Smooth muscle cell (in vitro differentiated cells): ENCODE data around the gene MILR1. TPM values are rescaled to one million over a fixed set of nuclear protein-coding genes. Genes with fewer than 3 reads are reported as not detected.

ENCODE experiments used
- DNase-seq: peaks from one replicate; lab custom pipeline; 2025; ENCODE audit not compliant: unreplicated experiment; lab: John Stamatoyannopoulos, UW
- H2AFZ ChIP-seq: fragments of 200-600 bp; sonication (generic); 2 replicates; pipeline ENCODE4 v1.6.0; 2016; ENCODE audit warnings: antibody characterized with exemption, low read depth, mild to moderate bottlenecking
- H3F3A ChIP-seq: fragments of 200-600 bp; sonication (generic); 2 replicates; pipeline ENCODE4 v1.6.0; 2017; ENCODE audit warnings: antibody characterized with exemption, low read depth
- H3K27ac ChIP-seq: fragments of 200-600 bp; sonication (generic); 2 replicates; pipeline ENCODE4 v1.5.1; 2016; ENCODE audit warnings: low read depth, mild to moderate bottlenecking
- H3K27me3 ChIP-seq: fragments of 200-600 bp; sonication (generic); 2 replicates; pipeline ENCODE4 v1.6.1; 2016; ENCODE audit warnings: low read depth, mild to moderate bottlenecking
- H3K36me3 ChIP-seq: fragments of 200-600 bp; sonication (generic); 2 replicates; pipeline ENCODE4 v1.5.1; 2016; ENCODE audit warnings: low read depth
- H3K4me1 ChIP-seq: fragments of 200-600 bp; sonication (generic); 2 replicates; pipeline ENCODE4 v1.5.1; 2016; ENCODE audit warnings: low read depth
- H3K4me2 ChIP-seq: fragments of 200-600 bp; sonication (generic); 2 replicates; pipeline ENCODE4 v1.6.0; 2016; ENCODE audit warnings: mild to moderate bottlenecking
- H3K4me3 ChIP-seq: fragments of 200-600 bp; sonication (generic); 2 replicates; pipeline ENCODE4 v1.5.1; 2016; ENCODE audit warnings: mild to moderate bottlenecking
- H3K79me2 ChIP-seq: fragments of 200-600 bp; sonication (generic); 2 replicates; pipeline ENCODE4 v1.6.0; 2016; ENCODE audit warnings: low read depth, mild to moderate bottlenecking
- H3K9ac ChIP-seq: fragments of 200-600 bp; sonication (generic); 2 replicates; pipeline ENCODE4 v1.6.0; 2016; ENCODE audit warnings: low read depth
- H3K9me3 ChIP-seq: fragments of 200-600 bp; sonication (generic); replicated peaks from 2 replicates; pipeline ENCODE4 v1.5.1; 2016; ENCODE audit warnings: low read depth
- H4K20me1 ChIP-seq: fragments of 200-600 bp; sonication (generic); 2 replicates; pipeline ENCODE4 v1.6.0; 2016; ENCODE audit warnings: low read depth
- CTCF ChIP-seq: fragments of 200-600 bp; sonication (generic); IDR thresholded peaks from 2 replicates; pipeline ENCODE4 v1.5.1; 2017; ENCODE audit warnings: borderline replicate concordance, mild to moderate bottlenecking, antibody characterized with exemption; ENCODE audit not compliant: insufficient read depth, poor library complexity, severe bottlenecking
- WGBS: methylation state at CpG from one replicate; pipeline ENCODE4 v1.1.7; 2016; ENCODE audit warnings: low lambda C conversion rate; 5-methylcytosine and 5-hydroxymethylcytosine counted together
- polyA plus RNA-seq: library from polyadenylated mRNA; unstranded; fragments of >200 nt; fragmentation: Nextera tagmentation; extraction: Ambion mirVana; gene quantifications from 2 replicates; pipeline ENCODE4 v1.2.1, GENCODE V29; 2016
- total RNA-seq: library from RNA; depleted of rRNA; stranded (reverse); fragments of >200 nt; gene quantifications from 2 replicates; pipeline ENCODE4 v1.2.3, GENCODE V29; 2014

Gene MILR1
- total and polyA plus RNA-seq, 2 experiments from 2014 or later: not detected

GRCh38 chr17:64401244-64401860, 47.6 kb upstream of the MILR1 start:
- Histone ChIP-seq H3K9me3 (no peaks in the 10 kb centered on the region), H3K4me2 (no peak overlapping the region), H2AFZ (no peak overlapping the region), H3K27me3 (no peaks in the 10 kb centered on the region), H3K4me3 (no peak overlapping the region), H3K36me3 (no peaks in the 10 kb centered on the region), H4K20me1 (no peaks in the 10 kb centered on the region), H3K9ac (no peak overlapping the region), H3F3A (no peaks in the 10 kb centered on the region), H3K4me1 (no peaks in the 10 kb centered on the region), H3K79me2 (no peaks in the 10 kb centered on the region), H3K27ac (no peak overlapping the region)
- WGBS: 77% methylated on average over 8 of the region's 8 CpGs
- no peak for TF ChIP-seq CTCF
- DNase-seq: no peak

GRCh38 chr17:64401941-64402340, 47.0 kb upstream of the MILR1 start:
- H3K9me3 ChIP-seq: no peaks in the 10 kb centered on the region
- 91% methylated on average over 2 of the region's 2 CpGs for WGBS
- H3F3A ChIP-seq: no peaks in the 10 kb centered on the region
- no peaks in the 10 kb centered on the region for H3K4me1 ChIP-seq
- no peaks in the 10 kb centered on the region for H3K79me2 ChIP-seq
- H3K27ac ChIP-seq: no peak overlapping the region
- DNase-seq: no peak
- no peak for TF ChIP-seq CTCF
- H3K27me3 ChIP-seq: no peaks in the 10 kb centered on the region
- H3K9ac ChIP-seq: no peak overlapping the region
- H2AFZ ChIP-seq: no peak overlapping the region
- no peak overlapping the region for H3K4me3 ChIP-seq
- no peaks in the 10 kb centered on the region for H3K36me3 ChIP-seq
- H3K4me2 ChIP-seq: no peak overlapping the region
- no peaks in the 10 kb centered on the region for H4K20me1 ChIP-seq

GRCh38 chr17:64402469-64402868, 46.4 kb upstream of the MILR1 start:
- H3K27me3 ChIP-seq: no peaks in the 10 kb centered on the region
- no peaks in the 10 kb centered on the region for H3K36me3 ChIP-seq
- no peaks in the 10 kb centered on the region for H3K9me3 ChIP-seq
- 96% methylated on average over 5 of the region's 5 CpGs for WGBS
- no peak overlapping the region for H3K27ac ChIP-seq
- H3K4me3 ChIP-seq: no peak overlapping the region
- H2AFZ ChIP-seq: no peak overlapping the region
- H3K4me2 ChIP-seq: no peak overlapping the region
- no peak for TF ChIP-seq CTCF
- DNase-seq: no peak
- no peaks in the 10 kb centered on the region for H4K20me1 ChIP-seq
- H3K4me1 ChIP-seq: no peaks in the 10 kb centered on the region
- no peak overlapping the region for H3K9ac ChIP-seq
- H3K79me2 ChIP-seq: no peaks in the 10 kb centered on the region
- H3F3A ChIP-seq: no peaks in the 10 kb centered on the region

- Histone ChIP-seq H3K4me2 (no peak overlapping the region), H3K9ac (no peak overlapping the region), H3K36me3 (no peaks in the 10 kb centered on the region), H3K27me3 (no peaks in the 10 kb centered on the region), H3K4me3 (no peak overlapping the region), H3K9me3 (no peaks in the 10 kb centered on the region), H4K20me1 (no peaks in the 10 kb centered on the region), H3K27ac (no peak overlapping the region), H2AFZ (no peak overlapping the region), H3F3A (no peaks in the 10 kb centered on the region), H3K4me1 (no peaks in the 10 kb centered on the region), H3K79me2 (no peaks in the 10 kb centered on the region)
- TF ChIP-seq CTCF: no peak
- DNase-seq: no peak
- WGBS: 98% methylated on average over 6 of the region's 6 CpGs
Measured at GRCh38 chr17:64403881-64404460, 44.9 kb upstream of the MILR1 start.
